ENCODE results near the gene COX10.
"Not testable (repeated sequence)": the region's sequence is repeated elsewhere in the genome, so short reads cannot be mapped to it uniquely, and the experiment has no call there.

The COX10 gene

DNA sequence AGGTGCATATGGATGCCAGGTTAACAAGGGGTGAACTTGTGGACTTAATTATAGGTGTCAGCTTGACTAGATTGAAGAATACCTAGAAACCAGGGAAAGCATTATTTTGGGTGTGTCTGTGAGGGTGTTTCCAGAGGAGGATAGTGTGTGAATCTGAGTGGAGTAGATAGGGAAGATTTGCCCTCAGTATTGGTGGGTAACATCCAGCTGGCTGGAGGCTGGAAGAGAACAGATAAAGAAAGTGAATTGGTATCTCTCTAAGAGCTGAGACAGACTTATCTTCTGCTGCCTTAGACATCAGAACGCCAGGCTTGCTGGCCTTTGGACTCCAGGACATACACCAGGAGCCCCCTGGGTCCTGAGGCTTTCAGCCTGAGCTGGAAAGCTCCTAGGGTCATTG is 92.1 kb downstream of the COX10 start:
- Histone ChIP-seq H3K27ac (no peak overlapping the region), H3K4me3 (no peak overlapping the region)

DNA sequence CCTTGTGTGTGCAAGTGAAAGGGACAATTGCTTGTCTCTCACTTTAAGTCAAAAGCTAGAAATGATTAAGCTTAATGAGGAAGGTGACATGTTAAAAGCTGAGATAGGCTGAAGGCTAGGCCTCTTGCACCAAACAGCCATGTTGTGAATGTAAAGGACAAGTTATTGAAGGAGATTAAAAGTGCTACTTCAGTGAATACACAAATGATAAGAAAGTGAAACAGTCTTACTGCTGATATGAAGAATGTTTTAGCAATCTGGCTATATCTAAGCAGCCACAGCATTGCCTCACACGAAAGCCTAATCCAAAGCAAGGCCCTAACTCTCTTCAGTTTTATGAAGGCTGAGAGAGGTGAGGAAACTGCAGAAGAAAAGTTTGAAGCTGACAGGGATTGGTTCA is 96.3 kb downstream of the COX10 start:
- H3K27ac ChIP-seq: no peak overlapping the region
- H3K4me3 ChIP-seq: no peak overlapping the region

DNA sequence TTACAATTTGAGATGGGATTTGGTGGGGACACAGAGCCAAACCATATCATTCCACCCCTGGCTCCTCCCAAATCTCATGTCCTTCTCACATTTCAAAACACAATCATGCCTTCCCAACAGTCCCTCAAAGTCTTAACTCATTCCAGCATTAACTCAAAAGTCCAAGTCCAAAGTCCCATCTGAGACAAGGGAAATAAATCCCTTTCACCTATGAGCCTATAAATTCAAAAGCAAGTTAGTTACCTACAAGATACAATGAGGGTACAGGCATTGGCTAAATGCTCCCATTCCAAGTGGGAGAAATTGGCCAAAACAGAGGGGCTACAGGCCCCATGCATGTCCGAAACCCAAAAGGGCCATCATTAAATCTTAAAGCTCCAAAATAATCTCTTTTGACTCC is 98.5 kb downstream of the COX10 start:
- not testable (repeated sequence) for H3K4me3 ChIP-seq

DNA sequence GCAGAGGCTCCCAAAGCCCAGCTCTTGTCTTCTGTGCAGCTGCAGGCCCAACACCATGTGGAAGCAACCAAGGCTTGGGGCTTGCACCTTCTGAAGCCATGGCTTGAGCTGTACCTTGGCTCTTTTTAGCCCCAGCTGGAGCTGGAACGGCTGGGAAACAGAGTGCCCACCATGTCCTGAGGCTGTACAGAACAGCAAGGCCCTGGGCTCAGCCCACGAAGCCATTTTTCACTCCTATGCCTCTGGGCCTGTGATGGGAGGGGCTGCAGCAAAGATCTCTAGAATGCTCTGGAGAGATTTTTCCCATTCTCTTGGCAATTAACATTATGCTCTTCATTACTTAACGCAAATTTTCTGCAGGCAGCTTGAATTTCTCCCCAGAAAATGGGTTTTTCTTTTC is 99.3 kb downstream of the COX10 start:
- H3K27ac ChIP-seq: no peak overlapping the region

More for the DNA sequence above, 98.5 kb downstream of the COX10 start:
- H3K27ac ChIP-seq: not testable (repeated sequence)

DNA sequence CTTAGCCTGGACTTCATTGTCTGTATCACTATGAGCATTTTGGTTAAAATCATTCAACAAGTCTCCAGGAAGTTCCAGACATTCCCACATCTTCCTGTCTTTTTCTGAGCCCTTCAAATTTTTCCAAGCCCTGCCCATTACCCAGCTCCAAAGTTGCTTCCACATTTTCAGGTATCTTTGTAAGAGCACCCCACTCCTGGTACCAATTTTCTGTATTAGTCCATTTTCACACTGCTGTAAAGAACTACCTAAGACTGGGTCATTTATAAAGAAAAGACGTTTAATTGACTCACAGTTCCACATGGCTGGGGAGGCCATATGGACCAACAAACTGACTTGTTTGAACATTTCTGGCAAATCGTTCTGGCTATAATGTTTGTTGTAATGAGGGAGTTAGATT is 100.0 kb downstream of the COX10 start:
- Histone ChIP-seq H3K27ac (no peak overlapping the region), H3K4me3 (no peak overlapping the region)

More for the DNA sequence above, 99.3 kb downstream of the COX10 start:
- H3K4me3 ChIP-seq: no peak overlapping the region

DNA sequence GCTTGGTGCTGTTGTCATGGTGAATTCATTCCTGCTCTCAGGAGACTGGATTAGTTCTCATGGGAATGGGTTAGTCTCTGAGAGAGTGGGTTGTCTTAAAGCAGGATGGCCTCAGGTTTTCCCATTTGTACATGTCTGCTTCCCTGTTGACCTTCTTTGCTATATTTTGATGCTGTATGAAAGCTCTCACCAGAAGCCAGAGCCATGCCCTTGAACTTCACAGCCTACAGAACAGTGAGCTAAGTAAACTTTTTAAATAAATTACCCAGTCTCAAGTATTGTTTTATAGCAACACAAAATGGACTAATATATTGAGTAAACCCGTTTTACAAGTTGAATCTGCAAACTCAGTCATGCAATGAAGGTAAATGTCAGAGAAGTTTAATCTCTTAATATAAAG is 100.6 kb downstream of the COX10 start:
- H3K4me3 ChIP-seq: no peak overlapping the region
- H3K27ac ChIP-seq: no peak overlapping the region

DNA sequence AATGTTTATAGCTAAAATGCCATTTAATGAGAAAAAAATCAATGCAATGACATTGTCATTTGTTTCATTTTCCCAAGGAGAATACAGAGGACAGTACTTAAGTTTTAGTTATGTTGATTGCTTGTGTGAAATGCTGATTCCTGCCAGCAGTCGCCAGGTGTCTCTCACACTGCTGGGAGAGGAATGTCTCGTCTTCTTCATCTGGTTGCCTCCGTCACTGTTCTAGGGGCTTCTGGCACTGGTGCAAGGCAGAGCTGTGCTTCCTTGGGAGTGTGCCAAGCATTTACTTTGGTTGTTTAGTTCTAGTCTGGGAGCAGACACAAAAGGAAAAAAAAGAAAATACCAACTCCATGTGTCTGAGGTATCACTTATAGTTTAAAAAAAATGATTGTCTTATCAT is 107.7 kb downstream of the COX10 start:
- not testable (repeated sequence) for H3K27ac ChIP-seq, H3K4me3 ChIP-seq

DNA sequence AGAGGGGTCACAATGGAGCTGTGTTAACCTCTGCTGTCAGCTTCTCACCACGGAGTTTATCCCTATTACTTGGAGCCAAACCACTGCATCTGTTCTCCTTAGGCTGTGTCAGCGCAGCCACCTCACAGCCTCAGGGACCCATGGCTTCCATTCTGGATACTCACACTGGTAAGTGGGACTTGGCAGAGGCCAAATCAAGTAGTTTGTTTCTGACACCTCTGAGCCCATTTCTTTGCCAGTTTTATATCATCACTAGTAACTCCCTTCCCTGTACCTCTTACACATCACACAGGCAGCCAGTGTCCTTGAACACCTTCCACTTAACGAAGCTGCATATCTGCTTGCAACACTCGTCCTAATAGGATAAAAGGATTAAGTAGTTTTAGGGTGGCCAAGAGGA is 108.5 kb downstream of the COX10 start:
- not testable (repeated sequence) for H3K27ac ChIP-seq, H3K4me3 ChIP-seq

DNA sequence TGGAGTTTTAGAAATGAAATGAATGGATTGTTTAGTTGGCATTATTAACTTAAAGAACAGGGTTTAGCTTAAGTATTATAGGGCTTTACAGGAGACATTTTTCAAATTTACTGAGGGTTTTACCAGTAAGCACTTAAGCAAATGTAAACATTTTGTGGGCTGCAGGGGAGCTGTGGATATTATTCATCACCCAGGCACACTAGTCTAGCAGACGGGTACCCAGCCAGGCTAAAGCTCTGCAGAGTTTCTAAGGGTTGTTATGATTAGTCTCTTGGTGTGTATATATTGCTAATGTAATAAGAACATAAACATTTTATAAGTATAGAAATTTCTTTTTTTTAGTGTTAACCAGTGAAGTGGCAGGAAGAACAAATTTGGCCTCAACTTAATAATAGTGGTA is 110.6 kb downstream of the COX10 start:
- H3K27ac ChIP-seq, H3K4me3 ChIP-seq: not testable (repeated sequence)

DNA sequence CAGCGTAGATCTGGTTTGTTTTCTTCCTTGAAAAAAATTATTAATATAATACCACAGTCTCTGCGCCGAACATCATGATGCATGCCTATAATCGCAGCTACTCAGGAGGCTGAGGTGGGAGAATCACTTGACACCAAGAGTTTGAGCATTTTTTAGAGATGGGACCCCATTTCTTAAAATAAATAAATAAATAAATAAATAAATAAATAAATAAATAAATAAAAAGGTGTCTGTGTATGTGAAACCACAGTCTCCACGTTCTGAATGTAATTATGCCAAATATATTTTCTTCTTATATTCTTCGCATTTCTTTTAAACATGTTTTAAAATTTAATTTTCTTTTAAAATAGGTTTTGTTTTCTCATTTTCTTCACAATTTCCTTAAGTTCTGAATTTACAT is 112.8 kb downstream of the COX10 start:
- not testable (repeated sequence) for H3K4me3 ChIP-seq, H3K27ac ChIP-seq

DNA sequence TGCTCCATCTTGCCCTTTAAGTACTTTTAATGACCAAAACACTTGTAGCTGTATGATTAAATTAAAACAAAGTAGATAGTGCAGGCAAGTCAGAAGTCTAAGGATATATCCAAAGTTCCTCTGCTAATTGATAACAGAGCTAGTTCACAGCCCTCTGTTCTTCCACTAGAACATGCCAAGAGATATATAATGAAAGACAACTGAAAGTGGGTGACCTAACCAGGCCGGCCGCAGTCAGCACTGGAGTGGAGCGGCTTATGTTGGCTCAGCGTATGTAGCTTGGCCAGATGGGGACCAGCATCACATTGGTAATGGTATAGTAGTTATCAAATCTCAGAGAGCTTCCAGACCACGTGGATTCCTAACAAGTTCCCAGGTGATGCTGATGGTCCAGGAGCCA is 115.2 kb downstream of the COX10 start:
- not testable (repeated sequence) for H3K4me3 ChIP-seq, H3K27ac ChIP-seq

DNA sequence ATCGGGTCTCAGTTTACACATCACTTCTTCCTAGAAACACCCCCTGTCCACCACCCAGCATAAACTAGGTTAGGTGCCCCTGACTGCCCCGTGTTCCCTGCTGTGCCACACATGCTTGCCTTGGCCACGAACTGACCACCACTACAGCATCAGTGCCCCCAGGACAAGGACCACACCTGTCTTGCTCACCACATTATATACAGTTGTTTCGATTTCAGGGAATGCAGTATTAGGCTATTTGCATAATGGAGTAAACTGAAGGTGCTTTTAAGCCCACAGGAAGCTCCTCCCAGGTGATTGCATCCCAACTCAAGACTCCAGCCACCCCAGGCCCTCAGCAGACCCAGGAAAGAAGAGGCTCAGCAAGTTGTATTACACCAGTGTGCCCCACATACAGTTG is 117.1 kb downstream of the COX10 start:
- H3K4me3 ChIP-seq, H3K27ac ChIP-seq: not testable (repeated sequence)

DNA sequence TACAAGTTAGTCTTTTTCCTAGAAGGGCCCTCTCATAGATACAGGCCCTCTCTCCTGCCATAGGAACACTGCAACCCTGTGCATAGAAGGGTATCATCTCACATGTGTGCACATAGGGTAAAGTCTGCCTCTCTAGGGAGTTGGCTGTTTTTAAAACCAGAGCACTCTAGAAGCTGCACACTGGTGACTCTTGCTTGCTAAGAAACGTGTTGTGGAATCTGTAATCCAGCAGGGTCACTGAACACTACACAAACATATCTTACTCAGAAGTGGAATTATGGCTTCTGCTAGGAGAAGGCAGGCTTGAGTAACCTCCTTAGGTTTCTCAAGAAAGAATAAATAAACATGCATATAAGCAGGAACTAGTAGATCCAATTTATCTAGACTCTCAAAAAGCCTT is 121.5 kb downstream of the COX10 start:
- not testable (repeated sequence) for H3K4me3 ChIP-seq

DNA sequence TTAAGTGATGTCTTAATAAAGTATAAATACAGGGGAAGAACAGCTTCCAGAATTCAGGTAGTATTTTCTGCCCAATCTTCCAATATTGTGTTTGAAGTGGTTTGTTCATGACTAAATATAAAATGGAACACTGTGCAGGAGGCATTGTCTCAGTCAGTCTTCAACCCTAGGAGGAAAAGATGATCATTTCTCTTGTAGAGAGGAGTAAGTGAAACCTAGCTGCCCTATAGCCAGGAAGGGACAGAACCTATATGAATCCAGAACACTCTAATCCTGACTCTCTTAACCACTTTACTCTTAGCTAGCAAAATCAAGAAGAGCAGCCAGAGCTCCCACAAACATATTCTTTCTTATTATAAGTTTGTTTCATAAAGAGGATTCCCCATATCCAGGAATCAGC is 122.2 kb downstream of the COX10 start:
- not testable (repeated sequence) for H3K4me3 ChIP-seq, H3K27ac ChIP-seq

More for the DNA sequence above, 121.5 kb downstream of the COX10 start:
- not testable (repeated sequence) for H3K27ac ChIP-seq

DNA sequence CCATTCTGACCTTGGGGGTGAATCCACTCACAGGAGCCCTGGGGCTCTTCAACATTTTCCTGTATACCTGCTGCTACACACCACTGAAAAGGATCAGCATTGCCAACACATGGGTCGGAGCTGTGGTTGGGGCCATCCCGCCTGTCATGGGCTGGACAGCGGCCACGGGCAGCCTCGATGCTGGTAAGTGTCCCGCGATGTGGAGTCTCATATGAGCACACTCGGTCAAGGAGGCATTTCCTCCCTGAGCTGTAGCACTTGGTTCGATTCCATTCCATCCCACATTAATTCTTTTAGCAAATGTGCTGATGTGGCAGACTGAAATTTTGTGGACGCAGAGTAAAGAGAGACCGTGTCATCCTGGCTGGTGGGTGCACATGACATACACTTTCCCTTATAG is 122.7 kb downstream of the COX10 start:
- H3K27ac ChIP-seq: peak overlapping the region in 1 of 21 experiments; percentile 46
- H3K4me3 ChIP-seq: not testable (repeated sequence)

DNA sequence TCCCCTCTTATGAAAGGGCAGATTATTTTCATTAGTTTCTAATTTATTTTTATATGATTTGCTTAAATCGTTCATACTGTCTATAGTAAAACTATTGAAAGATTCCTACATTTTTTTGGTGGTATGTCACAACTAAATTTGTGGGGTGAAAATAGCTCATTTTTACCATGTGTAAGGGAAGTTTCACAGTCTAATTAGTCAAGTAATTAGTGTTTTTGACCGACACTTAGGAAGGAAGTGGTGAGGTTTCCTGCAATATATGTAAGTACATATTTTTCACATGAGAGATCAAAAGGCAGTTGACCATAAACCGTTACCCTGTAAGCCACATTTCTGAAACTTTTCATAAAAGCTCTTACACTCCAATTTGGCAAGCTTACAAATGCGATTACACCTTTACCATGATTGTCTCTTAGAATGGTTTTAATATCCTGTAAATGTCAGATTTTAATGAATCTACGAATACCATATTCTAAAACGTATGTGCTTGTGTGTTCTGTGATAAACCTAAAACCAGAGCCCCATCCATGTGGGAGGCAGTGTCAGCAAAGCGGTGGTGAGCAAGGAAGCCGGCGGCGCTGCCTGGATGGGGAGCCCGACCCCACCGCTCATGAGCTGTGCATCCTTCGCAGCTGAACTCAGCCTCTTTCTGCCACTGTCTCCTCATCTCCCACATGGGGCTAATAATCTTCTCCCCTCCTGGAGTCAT is 123.5 kb downstream of the COX10 start:
- H3K27ac ChIP-seq: peak overlapping the region in 6 of 21 experiments; percentile 46 to 77 (median 72)
- not testable (repeated sequence) for H3K4me3 ChIP-seq

DNA sequence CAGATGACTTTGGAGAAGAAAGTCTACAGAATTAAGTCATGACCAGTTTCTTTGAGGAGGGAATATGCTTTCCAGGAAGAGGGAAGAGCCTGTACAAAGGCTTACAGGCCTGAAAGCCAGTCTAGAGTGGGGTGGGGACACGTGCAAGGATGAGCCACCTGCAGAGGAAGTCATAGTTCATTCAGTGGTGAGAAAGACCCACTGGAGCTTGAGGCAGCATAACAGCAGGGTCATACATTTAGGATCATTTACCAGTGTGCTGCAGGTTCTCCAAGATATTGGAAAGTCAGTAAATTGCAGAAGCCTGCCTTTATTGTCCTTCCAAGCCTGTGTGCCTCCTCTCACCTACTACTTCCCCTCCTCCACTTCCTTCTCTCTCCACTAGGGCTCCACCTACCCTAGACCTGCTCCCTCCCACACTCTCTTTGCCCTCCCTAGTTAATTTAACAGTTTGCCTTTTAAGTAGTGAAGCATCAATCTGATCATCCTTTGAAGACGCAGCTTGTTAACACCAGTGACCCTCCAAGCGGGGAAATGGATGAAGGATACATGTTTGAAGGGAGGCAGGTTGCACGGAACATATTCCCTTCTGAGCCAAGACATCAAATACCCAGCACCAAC is 127.2 kb downstream of the COX10 start:
- Histone ChIP-seq H3K27ac (peak overlapping the region in 7 of 21 experiments; percentile 15 to 90 (median 74)), H3K4me3 (no peak overlapping the region)

DNA sequence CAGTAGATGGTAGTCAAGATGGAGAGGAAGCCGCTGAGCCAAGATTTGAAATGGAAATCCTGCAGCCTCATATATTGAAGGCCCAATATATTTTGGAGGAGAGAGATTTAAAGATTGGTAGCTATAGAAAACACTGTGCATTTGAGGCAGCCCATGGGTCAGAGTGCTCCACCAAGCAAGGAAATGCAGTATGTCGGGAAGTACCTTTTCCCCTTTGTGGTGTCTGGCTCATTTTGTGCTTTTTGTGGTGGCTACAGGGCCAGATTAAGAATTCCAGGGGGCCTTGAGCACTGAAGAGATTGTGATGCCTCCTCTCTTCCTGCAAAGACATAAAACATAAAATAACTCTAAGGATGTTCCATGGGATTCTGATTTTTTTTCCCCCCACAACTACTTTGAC is 127.8 kb downstream of the COX10 start:
- Histone ChIP-seq H3K27ac (peak overlapping the region in 10 of 21 experiments; percentile 2 to 90 (median 63)), H3K4me3 (no peak overlapping the region)

DNA sequence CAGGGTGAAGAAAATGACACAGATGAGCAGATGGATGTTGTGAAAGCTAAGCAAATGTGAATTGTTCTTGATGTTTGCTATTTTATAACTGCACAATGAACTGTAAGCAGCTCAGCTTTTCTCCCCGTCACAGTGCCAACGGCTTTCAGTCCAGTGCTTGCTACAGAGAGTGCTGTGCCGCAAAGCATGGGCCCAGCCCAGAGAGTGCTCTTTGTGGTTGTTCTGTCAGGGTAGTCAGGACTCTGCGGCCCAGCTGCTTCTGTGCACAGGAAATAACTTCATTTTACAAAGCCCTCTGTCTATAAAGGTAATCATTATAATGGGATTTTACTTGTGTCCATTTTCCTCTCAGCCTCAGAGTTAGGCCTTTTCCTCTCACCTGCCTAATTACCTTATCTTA is 128.3 kb downstream of the COX10 start:
- peak overlapping the region in 12 of 21 experiments; percentile 2 to 90 (median 48) for H3K27ac ChIP-seq
- no peak overlapping the region for H3K4me3 ChIP-seq

DNA sequence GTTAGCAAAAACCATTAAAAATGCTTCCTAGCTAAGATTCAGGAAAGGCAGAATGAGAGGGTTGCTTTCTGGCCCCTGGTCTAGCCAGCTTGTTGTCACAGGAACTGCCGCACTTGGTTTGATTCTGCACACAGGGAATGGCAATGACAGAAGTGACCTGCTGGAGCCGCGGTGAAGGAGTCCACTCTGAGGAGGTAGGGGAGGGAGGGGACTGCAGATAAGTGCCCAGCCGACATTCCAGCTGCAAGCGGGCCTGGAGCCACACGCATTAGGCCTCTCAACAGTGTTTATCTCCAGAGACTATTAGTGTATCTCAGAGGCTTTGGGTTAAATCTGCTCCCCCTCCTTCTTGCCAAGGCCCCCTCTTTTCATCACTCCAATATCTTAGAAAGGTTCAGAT is 128.7 kb downstream of the COX10 start:
- no peak overlapping the region for H3K4me3 ChIP-seq
- H3K27ac ChIP-seq: peak overlapping the region in 12 of 21 experiments; percentile 7 to 90 (median 48)

DNA sequence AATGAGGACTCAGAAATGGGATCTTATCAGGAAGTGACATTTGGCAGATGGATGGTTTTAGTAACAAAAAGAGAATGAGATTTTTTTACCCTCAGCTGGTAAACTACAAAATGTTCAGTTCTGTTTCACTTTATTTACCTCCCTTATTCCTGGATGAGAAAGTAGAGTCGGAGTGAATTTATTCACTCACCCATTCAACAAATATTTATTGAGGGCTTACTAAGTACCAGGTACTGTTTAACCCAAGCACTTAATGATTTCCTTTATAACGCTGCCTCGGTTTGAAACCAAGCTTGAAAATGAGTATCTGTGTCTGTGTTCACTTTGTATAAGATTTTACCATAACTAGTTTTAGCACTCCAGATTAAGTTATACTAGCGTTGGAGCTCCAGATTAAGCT is 129.3 kb downstream of the COX10 start:
- peak overlapping the region in 8 of 21 experiments; percentile 26 to 90 (median 77) for H3K27ac ChIP-seq
- no peak overlapping the region for H3K4me3 ChIP-seq

All from skin epidermis (tissue), 12 donors.